Endothelial cell of umbilical vein (primary cell): ENCODE results near the gene MYT1. TPM values are rescaled to one million over a fixed set of nuclear protein-coding genes. Genes with fewer than 3 reads are reported as not detected.

ENCODE experiments used
- BruUV-seq: library from RNA; stranded (reverse); fragments of 400-500 nt; replicated peaks from 2 replicates; lab custom pipeline; 2021; lab: Mats Ljungman, UMichigan
- CTCF ChIA-PET: fragments of 300-600, 350-600 bp; sonication (Branson Sonifier 250); formaldehyde crosslinking; loops from one replicate; lab custom pipeline; 2021; ENCODE audit warnings: antibody characterized with exemption, inconsistent platforms; lab: Charles Lee
- POLR2A ChIA-PET: fragments of 300-600, 350-600 bp; sonication (Branson Sonifier 250); formaldehyde crosslinking; loops from one replicate; lab custom pipeline; 2021; ENCODE audit warnings: antibody characterized with exemption, inconsistent platforms; lab: Charles Lee
- DNase-seq: peaks from one replicate; pipeline ENCODE4 v3.0.0-alpha.2; 2011; ENCODE audit warnings: low read depth, low spot score
- FAIRE-seq: peaks from 2 replicates; lab custom pipeline; 2011; peaks lifted over from hg19 to GRCh38; lab: Jason Lieb, UNC
- H2AFZ ChIP-seq: 2 replicates; pipeline ENCODE4 v1.6.0; 2012; ENCODE audit warnings: low read depth, low read length, control low read depth, inconsistent platforms
- H3K27ac ChIP-seq: 2 replicates; pipeline ENCODE4 v1.5.1; 2011; ENCODE audit warnings: low read depth, mild to moderate bottlenecking, control low read depth, low read length, moderate library complexity; ENCODE audit not compliant: insufficient read depth
- H3K27me3 ChIP-seq, 2 experiments: 2 replicates each; pipeline versions ENCODE4 v1.6.0 to v1.6.1; 2011; ENCODE audit warnings: low read length in 2 of 2, mixed read lengths in 1 of 2; ENCODE audit not compliant: control insufficient read depth in 2 of 2, insufficient read depth in 2 of 2
- H3K36me3 ChIP-seq, 2 experiments: 2 replicates in 1 of 2; 3 replicates in 1 of 2; pipeline ENCODE4 v1.5.1; 2011; ENCODE audit warnings: low read length in 2 of 2, mild to moderate bottlenecking in 1 of 2, moderate library complexity in 1 of 2; ENCODE audit not compliant: control insufficient read depth in 2 of 2, insufficient read depth in 2 of 2; ENCODE audit errors: extremely low read depth in 1 of 2
- H3K4me1 ChIP-seq: 3 replicates; pipeline ENCODE4 v1.5.1; 2011; ENCODE audit warnings: mild to moderate bottlenecking, low read length; ENCODE audit not compliant: control insufficient read depth, insufficient read depth; ENCODE audit errors: extremely low read depth
- H3K4me2 ChIP-seq: 2 replicates; pipeline ENCODE4 v1.6.1; 2011; ENCODE audit warnings: low read length, control low read depth, mixed read lengths; ENCODE audit not compliant: insufficient read depth
- H3K4me3 ChIP-seq, 3 experiments: fragments of 200-600 bp in 1 of 3; sonication (generic), shearing (Covaris generic) in 1 of 3; replicated peaks in 1 of 3; 2 replicates each; pipeline ENCODE4 v1.5.1; 2011 to 2016; ENCODE audit warnings: control low read depth in 3 of 3, low read length in 3 of 3, mild to moderate bottlenecking in 2 of 3, inconsistent platforms in 1 of 3, low read depth in 1 of 3, moderate library complexity in 1 of 3; ENCODE audit not compliant: insufficient read depth in 1 of 3
- H3K79me2 ChIP-seq: 2 replicates; pipeline ENCODE4 v1.6.0; 2012; ENCODE audit warnings: low read length, inconsistent platforms; ENCODE audit not compliant: control insufficient read depth, insufficient read depth
- H3K9ac ChIP-seq: replicated peaks from 2 replicates; pipeline ENCODE3; 2011; ENCODE audit warnings: low read length, control low read depth; ENCODE audit not compliant: insufficient read depth; ENCODE audit errors: extremely low read depth
- H3K9me1 ChIP-seq: replicated peaks from 3 replicates; pipeline ENCODE4 v1.6.0; 2011; ENCODE audit warnings: mild to moderate bottlenecking, low read length; ENCODE audit not compliant: control insufficient read depth, insufficient read depth; ENCODE audit errors: extremely low read depth
- H3K9me3 ChIP-seq: replicated peaks from 2 replicates; pipeline ENCODE4 v1.5.1; 2012; ENCODE audit warnings: low read length, inconsistent platforms; ENCODE audit not compliant: control insufficient read depth, insufficient read depth
- H4K20me1 ChIP-seq: replicated peaks from 2 replicates; pipeline ENCODE3; 2011; ENCODE audit warnings: mild to moderate bottlenecking, low read length; ENCODE audit not compliant: control insufficient read depth, insufficient read depth; ENCODE audit errors: extremely low read depth
- FOS ChIP-seq: IDR thresholded peaks from 2 replicates; pipeline ENCODE4 v1.6.1; 2011; ENCODE audit warnings: mild to moderate bottlenecking, low read length, moderate library complexity, borderline replicate concordance; ENCODE audit not compliant: insufficient read depth
- GATA2 ChIP-seq: IDR thresholded peaks from 2 replicates; pipeline ENCODE4 v1.7.0; 2011; ENCODE audit warnings: low read depth, mild to moderate bottlenecking, moderate library complexity, mixed read lengths, low read length; ENCODE audit not compliant: insufficient read length, insufficient read depth
- MYC ChIP-seq: IDR thresholded peaks from one replicate; pipeline ENCODE4 v1.6.1; 2011; ENCODE audit warnings: mild to moderate bottlenecking, low read depth, low read length
- POLR2A ChIP-seq: IDR thresholded peaks from 2 replicates; pipeline ENCODE4 v1.6.1; 2012; ENCODE audit warnings: low read depth, mild to moderate bottlenecking, control low read depth, low read length
- dilution Hi-C: fragments of 300-500 bp; cut with MboI; formaldehyde crosslinking; loops from one replicate; pipeline ENCODE4 v1.15.0; 2019; ENCODE audit warnings: low sequenced_read_pairs; ENCODE audit not compliant: extremely low pct_ligation_motif_present
- intact Hi-C: fragments of 100-400 bp; cut with micrococcal nuclease; formaldehyde crosslinking; loops from one replicate; pipeline ENCODE4 v1.10.0; 2022
- polyA plus RNA-seq, 4 experiments: library from polyadenylated mRNA; depleted of rRNA in 3 of 4; stranded (reverse) in 3 of 4; unstranded in 1 of 4; fragments of >200 nt; gene quantifications; 2 replicates each; pipeline versions ENCODE4 v1.2.1 to v1.2.3, GENCODE V29; 2011 to 2012; ENCODE audit warnings: missing spikeins in 1 of 4
- total RNA-seq: library from RNA; stranded (reverse); gene quantifications from 2 replicates; pipeline ENCODE4 v1.2.3, GENCODE V29; 2021
- TF ChIP-seq, protein P1 (sequence below), 2 donors: IDR thresholded peaks; 1 replicate in 1 of 2; 2 replicates in 1 of 2; pipeline ENCODE4 v1.5.1; 2011; ENCODE audit warnings: low read length in 2 of 2, mild to moderate bottlenecking in 2 of 2, moderate library complexity in 2 of 2, control low read depth in 1 of 2, inconsistent platforms in 1 of 2, low read depth in 1 of 2; ENCODE audit not compliant: insufficient read depth in 1 of 2; ENCODE audit errors: extremely low read depth in 1 of 2
- TF ChIP-seq, protein P2 (sequence below): IDR thresholded peaks from 2 replicates; pipeline ENCODE4 v1.6.1; 2011; ENCODE audit not compliant: insufficient read depth, insufficient read length

Gene MYT1
- total and polyA plus RNA-seq, 2 donors (not counting 3 experiments of a cell fraction or from before 2014, with no cell fraction given), result not detected

DNA sequence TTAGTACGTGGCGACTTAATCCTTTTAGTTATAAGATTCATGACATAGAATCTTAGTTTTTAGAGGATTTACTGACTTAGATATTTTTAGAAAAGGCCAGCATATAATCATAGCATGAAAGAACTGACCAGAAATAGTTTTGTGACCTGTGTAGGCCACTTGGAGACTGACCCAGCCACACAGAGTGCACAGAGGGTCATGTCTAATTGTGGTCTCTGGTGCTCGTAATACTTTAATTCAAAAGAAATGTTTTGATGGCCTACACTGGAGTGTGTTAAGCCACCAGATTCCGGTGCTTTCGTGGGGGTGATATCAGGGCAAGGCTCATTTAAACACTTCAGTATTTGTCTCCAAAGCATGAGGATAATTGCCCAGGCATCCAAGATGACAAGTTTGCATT is 102.7 kb downstream of the MYT1 start:
- Histone ChIP-seq H3K27ac (no peak overlapping the region), H4K20me1 (no peaks in the 10 kb centered on the region), H3K9ac (no peak overlapping the region), H3K79me2 (no peaks in the 10 kb centered on the region), H2AFZ (no peak overlapping the region), H3K4me2 (no peak overlapping the region), H3K9me1 (no peaks in the 10 kb centered on the region), H3K4me1 (no peaks in the 10 kb centered on the region), H3K36me3 (peaks cover 2 to 6% of the 10 kb centered on the region in 2 experiments), H3K27me3 (no peaks in the 10 kb centered on the region), H3K4me3 (no peak overlapping the region), H3K9me3 (no peaks in the 10 kb centered on the region)
- TF ChIP-seq GATA2 (no peak), POLR2A (no peak), MYC (no peak), FOS (no peak)
- TF ChIP-seq, protein P1, sequence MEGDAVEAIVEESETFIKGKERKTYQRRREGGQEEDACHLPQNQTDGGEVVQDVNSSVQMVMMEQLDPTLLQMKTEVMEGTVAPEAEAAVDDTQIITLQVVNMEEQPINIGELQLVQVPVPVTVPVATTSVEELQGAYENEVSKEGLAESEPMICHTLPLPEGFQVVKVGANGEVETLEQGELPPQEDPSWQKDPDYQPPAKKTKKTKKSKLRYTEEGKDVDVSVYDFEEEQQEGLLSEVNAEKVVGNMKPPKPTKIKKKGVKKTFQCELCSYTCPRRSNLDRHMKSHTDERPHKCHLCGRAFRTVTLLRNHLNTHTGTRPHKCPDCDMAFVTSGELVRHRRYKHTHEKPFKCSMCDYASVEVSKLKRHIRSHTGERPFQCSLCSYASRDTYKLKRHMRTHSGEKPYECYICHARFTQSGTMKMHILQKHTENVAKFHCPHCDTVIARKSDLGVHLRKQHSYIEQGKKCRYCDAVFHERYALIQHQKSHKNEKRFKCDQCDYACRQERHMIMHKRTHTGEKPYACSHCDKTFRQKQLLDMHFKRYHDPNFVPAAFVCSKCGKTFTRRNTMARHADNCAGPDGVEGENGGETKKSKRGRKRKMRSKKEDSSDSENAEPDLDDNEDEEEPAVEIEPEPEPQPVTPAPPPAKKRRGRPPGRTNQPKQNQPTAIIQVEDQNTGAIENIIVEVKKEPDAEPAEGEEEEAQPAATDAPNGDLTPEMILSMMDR (IDR thresholded peaks at IDR 0.05; ENCODE audit: extremely low read depth in 1 of 2, insufficient read depth in 1 of 2, low read depth in 1 of 2, low read length in 2 of 2), result no peak
- TF ChIP-seq, protein P2, sequence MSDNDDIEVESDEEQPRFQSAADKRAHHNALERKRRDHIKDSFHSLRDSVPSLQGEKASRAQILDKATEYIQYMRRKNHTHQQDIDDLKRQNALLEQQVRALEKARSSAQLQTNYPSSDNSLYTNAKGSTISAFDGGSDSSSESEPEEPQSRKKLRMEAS, result no peak
- no TSS peak for BruUV-seq
- intact Hi-C loops, result no loop called here
- CTCF ChIA-PET, result interaction anchor here (1.3 kb wide), 1 partner anchor 10 kb away, joined by 5 read pairs; no protein-coding TSS in a partner anchor
- FAIRE-seq (no peak), DNase-seq (no peak)
- POLR2A ChIA-PET, result no interaction called here
- dilution Hi-C loops, result no loop called here
